Nephron progenitor cell (in vitro differentiated cells): ENCODE results near the gene PRPH2.

ENCODE experiments used
- DNase-seq: peaks from one replicate; pipeline ENCODE4 v3.0.0; 2021
- H3K27ac Mint-ChIP-seq: 2 replicates; pipeline ENCODE4 v1.8.0; 2021; ENCODE audit warnings: mild to moderate bottlenecking, moderate library complexity, mixed read lengths
- H3K27me3 Mint-ChIP-seq: 2 replicates; pipeline ENCODE4 v1.8.0; 2021; ENCODE audit warnings: mild to moderate bottlenecking, low read depth, mixed read lengths; ENCODE audit not compliant: poor library complexity
- H3K36me3 Mint-ChIP-seq: 2 replicates; pipeline ENCODE4 v1.8.0; 2021; ENCODE audit warnings: low read depth, mixed read lengths
- H3K4me1 Mint-ChIP-seq: 2 replicates; pipeline ENCODE4 v1.8.0; 2021; ENCODE audit warnings: mixed read lengths
- H3K4me3 Mint-ChIP-seq: 2 replicates; pipeline ENCODE4 v1.8.0; 2021; ENCODE audit warnings: mild to moderate bottlenecking, moderate library complexity, mixed read lengths
- H3K9me3 Mint-ChIP-seq: 2 replicates; pipeline ENCODE4 v1.8.0; 2021; ENCODE audit warnings: mild to moderate bottlenecking, moderate library complexity, mixed read lengths
- CTCF ChIP-seq: fragments of 200-600 bp; sonication (generic); IDR thresholded peaks from 2 replicates; pipeline ENCODE4 v1.5.0; 2021; ENCODE audit warnings: antibody characterized with exemption

The PRPH2 gene

GRCh38 chr6:42754759-42755158, 32.4 kb upstream of the PRPH2 start:
- peaks cover 24% of the 10 kb centered on the region for H3K4me1 Mint-ChIP-seq
- no peaks in the 10 kb centered on the region for H3K9me3 Mint-ChIP-seq
- H3K27ac Mint-ChIP-seq, result no peak overlapping the region
- H3K36me3 Mint-ChIP-seq, result peaks cover 5% of the 10 kb centered on the region
- H3K4me3 Mint-ChIP-seq, result no peak overlapping the region
- H3K27me3 Mint-ChIP-seq, result peaks cover 9% of the 10 kb centered on the region
- no peak for DNase-seq
- no peak for TF ChIP-seq CTCF

GRCh38 chr6:42751055-42751454, 28.7 kb upstream of the PRPH2 start:
- no peak overlapping the region for H3K27ac Mint-ChIP-seq
- peak overlapping the region; percentile 26 for H3K4me3 Mint-ChIP-seq
- peaks cover 34% of the 10 kb centered on the region for H3K4me1 Mint-ChIP-seq
- peak; percentile 37 for DNase-seq
- no peaks in the 10 kb centered on the region for H3K9me3 Mint-ChIP-seq
- peaks cover 7% of the 10 kb centered on the region for H3K27me3 Mint-ChIP-seq
- no peak for TF ChIP-seq CTCF
- H3K36me3 Mint-ChIP-seq, result peaks cover 9% of the 10 kb centered on the region

GRCh38 chr6:42748203-42748898, 26.0 kb upstream of the PRPH2 start:
- Mint-ChIP-seq H3K36me3 (peaks cover 12% of the 10 kb centered on the region), H3K4me3 (peak overlapping the region; percentile 99), H3K27ac (no peak overlapping the region), H3K4me1 (peaks cover 50% of the 10 kb centered on the region), H3K9me3 (no peaks in the 10 kb centered on the region), H3K27me3 (no peaks in the 10 kb centered on the region)
- TF ChIP-seq CTCF, result no peak
- no peak for DNase-seq

- Mint-ChIP-seq H3K4me3 (peak overlapping the region; percentile 99), H3K36me3 (peaks cover 9% of the 10 kb centered on the region), H3K4me1 (peaks cover 54% of the 10 kb centered on the region), H3K9me3 (no peaks in the 10 kb centered on the region), H3K27me3 (no peaks in the 10 kb centered on the region), H3K27ac (peak overlapping the region; percentile 78)
- no peak for TF ChIP-seq CTCF
- DNase-seq, result peak; percentile 80
Observed at GRCh38 chr6:42746463-42747391, 24.3 kb upstream of the PRPH2 start.

- peak; percentile 89 for DNase-seq
- Mint-ChIP-seq H3K4me3 (peak within 1 kb of the TSS; percentile 99), H3K36me3 (peaks cover 9% of the 10 kb centered on the region), H3K4me1 (peaks cover 48% of the 10 kb centered on the region), H3K27me3 (peaks cover 6% of the 10 kb centered on the region), H3K9me3 (no peaks in the 10 kb centered on the region), H3K27ac (peak within 1 kb of the TSS; percentile 99)
- TF ChIP-seq CTCF, result no peak
Observed at GRCh38 chr6:42745640-42746462, 23.5 kb upstream of the PRPH2 start, which contains the start of gene TBCC. Gene TBCC, minus strand, starts transcription at chr6:42746103. Its CDS starts 30 bp downstream, at chr6:42746073.
